HUES64 (cell line): ENCODE results near the gene CYP26C1.

Source experiments
- H3K27ac ChIP-seq: 2 replicates; pipeline ENCODE4 v1.7.0; 2013; ENCODE audit warnings: low read depth, low read length, inconsistent platforms
- H3K27me3 ChIP-seq: 2 replicates; pipeline ENCODE4 v1.6.1; 2013; ENCODE audit warnings: mild to moderate bottlenecking, low read length; ENCODE audit not compliant: insufficient read depth
- H3K36me3 ChIP-seq: 2 replicates; pipeline ENCODE4 v1.6.1; 2013; ENCODE audit warnings: mild to moderate bottlenecking, low read length; ENCODE audit not compliant: insufficient read depth
- H3K4me1 ChIP-seq: 2 replicates; pipeline ENCODE4 v1.6.1; 2013; ENCODE audit warnings: mild to moderate bottlenecking, low read length, moderate library complexity; ENCODE audit not compliant: insufficient read depth
- H3K4me3 ChIP-seq: 2 replicates; pipeline ENCODE4 v1.5.1; 2013; ENCODE audit warnings: mild to moderate bottlenecking, low read length, moderate library complexity
- H3K9ac ChIP-seq: 2 replicates; pipeline ENCODE4 v1.6.1; 2013; ENCODE audit warnings: mild to moderate bottlenecking, low read depth, low read length
- H3K9me3 ChIP-seq: 2 replicates; pipeline ENCODE4 v1.6.1; 2013; ENCODE audit warnings: low read depth, low read length; ENCODE audit not compliant: insufficient read depth
- WGBS: fragments of 150-250, 120-280 bp; methylation state at CpG from one replicate; pipeline ENCODE4 v1.1.7; 2013; ENCODE audit warnings: missing lambda C conversion rate; 5-methylcytosine and 5-hydroxymethylcytosine counted together

Gene CYP26C1

DNA sequence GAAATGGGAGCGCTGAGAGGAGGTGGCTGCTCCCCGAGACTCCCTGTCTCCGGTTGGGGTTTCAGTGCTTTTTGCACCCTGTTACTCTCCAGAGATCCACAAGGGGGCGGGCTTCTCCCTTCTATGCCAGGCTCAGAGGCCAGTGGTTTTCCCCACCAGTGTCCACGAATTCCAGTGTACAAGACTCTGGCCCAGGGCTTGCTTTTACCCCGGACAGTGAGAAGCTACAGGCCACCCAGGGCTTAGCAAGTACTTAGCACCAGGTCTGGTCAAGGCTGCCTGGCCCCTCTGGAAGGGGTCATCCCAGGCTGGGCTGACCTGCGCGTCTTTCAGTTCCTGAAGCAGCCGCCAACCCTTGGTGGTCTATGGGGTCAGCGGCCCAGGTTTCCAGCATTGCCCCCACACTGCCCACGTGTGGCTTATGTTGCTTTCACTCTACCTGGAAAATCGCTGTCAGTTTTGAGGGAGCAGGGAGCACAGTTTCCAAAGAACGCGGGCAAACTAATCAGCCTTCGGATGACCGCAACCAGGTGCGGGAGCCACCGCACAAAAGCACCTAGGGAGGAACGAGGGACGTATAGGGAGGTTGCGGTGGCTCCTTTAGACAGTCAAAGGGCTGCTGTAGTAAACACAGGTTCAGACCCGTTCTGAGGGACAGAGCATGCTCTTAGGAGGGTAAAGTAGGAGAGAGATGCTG lies 19.9 kb downstream of the CYP26C1 start:
- no peak overlapping the region for H3K27ac ChIP-seq
- peaks cover 13% of the 10 kb centered on the region for H3K36me3 ChIP-seq
- 66% methylated on average over 22 of the region's 22 CpGs for WGBS
- H3K4me3 ChIP-seq = no peak overlapping the region
- peaks cover 14% of the 10 kb centered on the region for H3K4me1 ChIP-seq
- peaks cover 19% of the 10 kb centered on the region for H3K27me3 ChIP-seq
- H3K9ac ChIP-seq = no peak overlapping the region
- no peaks in the 10 kb centered on the region for H3K9me3 ChIP-seq

DNA sequence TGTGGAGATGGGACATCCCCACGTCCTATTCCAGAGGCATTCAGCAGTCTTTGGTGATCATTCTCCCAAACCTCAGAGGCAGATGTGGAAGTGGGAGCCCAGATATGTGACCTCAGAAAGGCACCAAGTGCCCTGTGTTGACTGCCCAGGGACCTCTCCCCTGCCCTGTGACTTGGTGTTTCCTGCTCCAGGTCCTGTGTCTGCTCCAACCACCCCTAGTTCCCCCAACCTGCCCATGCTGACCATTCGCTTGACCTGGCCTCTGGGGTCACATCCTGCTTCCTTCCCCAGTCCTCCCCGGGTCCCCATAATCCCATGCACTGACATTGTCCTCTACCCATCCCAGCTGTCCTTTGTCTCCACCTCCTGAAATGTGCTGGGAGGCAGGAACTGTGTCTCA lies 20.7 kb downstream of the CYP26C1 start:
- peaks cover 10% of the 10 kb centered on the region for H3K27me3 ChIP-seq
- H3K9ac ChIP-seq = no peak overlapping the region
- H3K9me3 ChIP-seq = no peaks in the 10 kb centered on the region
- H3K4me3 ChIP-seq = no peak overlapping the region
- no peak overlapping the region for H3K27ac ChIP-seq
- WGBS = 92% methylated on average over 3 of the region's 3 CpGs
- H3K4me1 ChIP-seq = peaks cover 10% of the 10 kb centered on the region; the same call in 1 of the 2 replicates
- H3K36me3 ChIP-seq = peaks cover 13% of the 10 kb centered on the region

DNA sequence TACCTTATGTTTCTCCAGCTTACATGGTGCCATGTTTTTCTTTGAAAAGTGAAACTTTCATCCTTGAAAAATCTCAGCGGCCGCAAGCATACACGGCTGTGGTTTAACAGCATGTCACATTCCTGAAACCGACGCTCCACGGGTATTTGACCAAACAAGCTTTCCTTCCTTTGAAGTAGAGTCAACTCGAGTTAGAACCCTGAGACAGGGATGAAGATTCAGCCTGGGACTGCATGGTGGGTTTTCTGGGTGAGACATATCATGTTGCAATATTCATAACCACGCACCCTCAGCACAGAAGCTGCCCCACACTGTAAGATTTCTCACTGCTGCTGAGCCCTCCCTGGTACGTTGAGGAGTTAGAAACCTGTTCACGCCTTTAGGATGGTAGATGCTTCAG lies 21.2 kb downstream of the CYP26C1 start:
- whole genome bisulfite sequencing = 83% methylated on average over 10 of the region's 10 CpGs
- Histone ChIP-seq H3K27me3 (peaks cover 5% of the 10 kb centered on the region), H3K9me3 (no peaks in the 10 kb centered on the region), H3K4me3 (no peak overlapping the region), H3K9ac (no peak overlapping the region), H3K36me3 (peaks cover 8% of the 10 kb centered on the region), H3K4me1 (peaks cover 5% of the 10 kb centered on the region; the same call in 1 of the 2 replicates), H3K27ac (no peak overlapping the region)

DNA sequence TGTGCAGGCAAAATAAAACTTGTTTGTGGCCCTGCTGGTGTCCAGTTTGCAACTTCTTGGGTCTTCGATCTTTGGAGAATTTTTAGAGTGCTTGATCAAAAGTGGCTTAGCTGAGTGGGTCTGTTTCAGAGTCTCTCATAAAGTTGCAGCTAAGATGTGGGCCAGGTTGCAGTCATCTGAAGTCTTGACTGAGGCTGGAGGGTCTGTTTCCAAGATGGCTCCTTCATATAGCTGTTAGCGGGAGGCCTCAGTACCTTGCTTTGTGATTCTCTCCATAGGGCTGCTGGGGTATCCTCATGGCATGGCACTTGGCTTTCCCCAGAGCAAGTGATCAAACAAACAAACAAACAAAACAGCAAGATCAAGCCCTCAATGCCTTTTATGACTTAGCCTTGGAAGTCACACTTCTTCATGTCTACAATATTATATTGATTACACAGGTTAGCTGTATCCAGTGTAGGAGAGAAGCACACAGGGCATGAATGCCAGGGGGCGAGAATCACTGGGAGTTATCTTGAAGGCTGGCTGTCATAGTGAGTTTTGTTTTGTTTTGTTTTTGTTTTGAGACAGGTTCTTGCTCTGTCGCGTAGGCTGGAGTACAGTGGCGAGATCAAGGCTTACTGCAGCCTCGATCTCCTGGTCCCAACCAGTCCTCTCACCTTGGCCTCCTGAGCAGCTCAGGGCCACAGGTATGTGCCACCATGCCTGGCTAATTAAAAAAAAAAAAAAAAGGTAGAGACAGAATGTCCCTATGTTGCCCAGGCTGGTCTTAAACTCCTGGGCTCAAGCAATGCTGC lies 23.3 kb downstream of the CYP26C1 start:
- WGBS = 84% methylated on average over 7 of the region's 7 CpGs
- no peak overlapping the region for H3K9ac ChIP-seq
- no peaks in the 10 kb centered on the region for H3K9me3 ChIP-seq
- H3K36me3 ChIP-seq = no peaks in the 10 kb centered on the region
- peaks cover 18% of the 10 kb centered on the region for H3K4me1 ChIP-seq
- no peak overlapping the region for H3K27ac ChIP-seq
- no peaks in the 10 kb centered on the region for H3K27me3 ChIP-seq
- H3K4me3 ChIP-seq = no peak overlapping the region

DNA sequence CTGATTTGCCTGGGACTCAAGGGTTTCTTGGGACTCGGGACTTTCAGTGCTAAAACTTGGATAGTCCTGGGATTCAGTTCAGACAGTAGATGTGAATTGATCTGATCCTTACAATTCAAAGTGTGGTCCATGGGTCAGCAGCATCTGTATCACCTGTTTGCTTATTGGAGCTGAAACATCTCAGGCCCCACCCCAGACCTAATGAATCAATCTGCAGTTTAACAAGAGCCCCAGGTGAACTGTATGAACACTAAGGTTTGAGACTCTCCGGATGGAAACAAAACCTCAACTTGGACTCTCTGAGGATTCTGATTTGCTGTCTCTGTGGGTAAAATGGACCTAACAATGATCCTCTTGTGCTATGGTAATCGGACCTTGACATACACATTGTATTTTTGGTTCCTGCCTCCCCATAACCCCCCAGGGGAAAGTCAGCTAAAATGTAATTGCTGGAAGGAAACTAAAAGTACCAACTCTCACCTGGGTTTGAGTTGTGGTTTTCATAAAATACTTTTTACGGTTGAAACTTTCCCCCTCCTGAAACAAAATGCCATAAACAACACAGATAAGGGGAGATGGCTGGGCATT lies 24.8 kb downstream of the CYP26C1 start:
- no peak overlapping the region for H3K27ac ChIP-seq
- WGBS = 88% methylated on average over 2 of the region's 4 CpGs

DNA sequence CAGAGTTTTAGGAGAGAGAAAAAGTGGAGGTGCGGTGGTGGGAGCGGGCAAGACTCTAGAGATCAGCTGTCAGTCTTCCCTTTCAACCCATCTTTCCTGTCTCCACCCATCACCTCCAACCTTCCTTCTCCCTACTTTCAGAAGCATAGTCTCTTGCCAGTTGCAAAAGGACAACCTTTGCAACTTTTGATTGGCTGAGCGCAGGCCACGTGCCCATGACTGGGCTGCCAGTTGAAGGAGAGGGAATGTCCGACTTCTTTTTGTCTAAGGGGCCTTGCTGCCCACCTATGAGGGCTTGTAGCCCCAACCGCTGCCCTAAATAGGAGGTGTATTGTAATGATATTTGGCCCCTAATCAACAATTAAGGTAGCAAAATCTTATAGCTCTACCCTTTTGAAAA lies 25.7 kb downstream of the CYP26C1 start:
- Histone ChIP-seq H3K9me3 (no peaks in the 10 kb centered on the region), H3K4me1 (peaks cover 15% of the 10 kb centered on the region), H3K4me3 (no peak overlapping the region), H3K27me3 (no peaks in the 10 kb centered on the region), H3K9ac (no peak overlapping the region), H3K27ac (no peak overlapping the region), H3K36me3 (no peaks in the 10 kb centered on the region)
- WGBS = 96% methylated on average over 5 of the region's 6 CpGs

More for the DNA sequence above, 24.8 kb downstream of the CYP26C1 start:
- Histone ChIP-seq H3K9me3 (no peaks in the 10 kb centered on the region), H3K27me3 (no peaks in the 10 kb centered on the region), H3K4me1 (peaks cover 15% of the 10 kb centered on the region), H3K4me3 (no peak overlapping the region), H3K9ac (no peak overlapping the region), H3K36me3 (no peaks in the 10 kb centered on the region)

DNA sequence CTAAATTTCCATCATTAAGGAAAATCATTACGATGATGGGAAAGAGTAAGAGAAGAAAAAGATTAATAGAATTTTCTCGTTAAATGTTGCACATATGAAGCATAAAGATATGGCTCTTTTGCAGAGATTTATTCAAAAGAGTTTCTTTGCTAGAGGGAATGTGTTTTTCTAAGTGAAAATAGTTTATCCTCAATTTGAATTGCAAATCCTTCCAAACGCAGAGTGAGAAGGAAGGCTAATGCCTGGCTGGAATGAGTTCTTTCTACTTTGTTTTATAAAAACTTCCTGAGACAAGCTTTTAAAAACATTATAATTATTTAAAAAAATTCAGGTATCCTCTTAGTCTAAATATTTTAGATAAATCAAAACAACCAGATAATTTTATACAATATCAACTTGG lies 27.2 kb downstream of the CYP26C1 start:
- no peak overlapping the region; the same call in 1 of the 2 replicates for H3K27ac ChIP-seq
- H3K9me3 ChIP-seq = no peaks in the 10 kb centered on the region
- H3K27me3 ChIP-seq = no peaks in the 10 kb centered on the region
- no peaks in the 10 kb centered on the region for H3K36me3 ChIP-seq
- no peak overlapping the region for H3K9ac ChIP-seq
- 66% methylated on average over 2 of the region's 3 CpGs for WGBS
- peaks cover 15% of the 10 kb centered on the region for H3K4me1 ChIP-seq
- H3K4me3 ChIP-seq = no peak overlapping the region

DNA sequence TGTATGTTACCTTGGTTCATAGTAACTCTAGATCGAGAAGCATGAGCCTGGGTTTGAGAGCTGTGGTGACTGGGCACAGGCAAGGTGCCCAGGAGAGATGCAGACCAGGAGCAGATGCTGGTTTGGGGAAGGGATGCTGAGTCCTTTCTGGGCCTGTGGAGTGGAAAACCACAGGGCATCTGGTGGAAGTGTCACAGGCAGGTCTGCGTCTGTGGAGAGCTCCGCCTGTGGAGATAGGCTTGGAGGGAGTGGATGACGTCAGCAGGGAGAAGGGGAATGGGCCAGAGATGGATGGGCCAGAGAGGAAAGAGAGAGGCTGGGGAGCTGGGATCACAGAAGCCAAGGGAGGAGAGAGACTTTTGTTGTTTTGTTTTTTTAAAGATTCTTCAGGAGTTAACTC lies 27.9 kb downstream of the CYP26C1 start:
- H3K27ac ChIP-seq = no peak overlapping the region; the same call in 1 of the 2 replicates
- H3K9ac ChIP-seq = no peak overlapping the region
- no peaks in the 10 kb centered on the region for H3K36me3 ChIP-seq
- H3K4me3 ChIP-seq = no peak overlapping the region
- no peaks in the 10 kb centered on the region for H3K9me3 ChIP-seq
- 76% methylated on average over 4 of the region's 4 CpGs for WGBS
- peaks cover 15% of the 10 kb centered on the region for H3K4me1 ChIP-seq
- H3K27me3 ChIP-seq = no peaks in the 10 kb centered on the region

DNA sequence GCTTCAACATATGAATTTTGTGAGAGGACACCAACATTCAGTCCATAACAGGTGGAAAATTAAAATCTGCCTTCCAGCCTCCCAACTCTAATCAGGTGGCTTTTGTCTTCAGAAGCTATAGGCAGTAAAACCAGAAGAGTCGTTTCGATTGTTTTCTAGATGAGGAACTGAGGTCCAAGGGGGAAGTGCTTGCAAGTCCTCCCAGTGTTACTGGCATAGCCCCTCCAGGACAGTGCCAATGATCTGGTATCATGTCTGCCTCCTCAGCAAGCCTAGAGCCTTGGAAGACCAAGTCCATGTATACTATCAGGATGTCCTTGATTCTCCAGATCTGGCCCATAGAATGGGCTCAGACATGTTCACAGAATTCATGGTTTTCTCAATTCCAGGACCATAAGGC lies 30.0 kb downstream of the CYP26C1 start:
- Histone ChIP-seq H3K9ac (no peak overlapping the region), H3K27me3 (no peaks in the 10 kb centered on the region), H3K4me3 (no peak overlapping the region), H3K36me3 (no peaks in the 10 kb centered on the region), H3K9me3 (no peaks in the 10 kb centered on the region), H3K4me1 (peaks cover 15% of the 10 kb centered on the region), H3K27ac (no peak overlapping the region)
- WGBS = 91% methylated on average over 2 of the region's 2 CpGs

DNA sequence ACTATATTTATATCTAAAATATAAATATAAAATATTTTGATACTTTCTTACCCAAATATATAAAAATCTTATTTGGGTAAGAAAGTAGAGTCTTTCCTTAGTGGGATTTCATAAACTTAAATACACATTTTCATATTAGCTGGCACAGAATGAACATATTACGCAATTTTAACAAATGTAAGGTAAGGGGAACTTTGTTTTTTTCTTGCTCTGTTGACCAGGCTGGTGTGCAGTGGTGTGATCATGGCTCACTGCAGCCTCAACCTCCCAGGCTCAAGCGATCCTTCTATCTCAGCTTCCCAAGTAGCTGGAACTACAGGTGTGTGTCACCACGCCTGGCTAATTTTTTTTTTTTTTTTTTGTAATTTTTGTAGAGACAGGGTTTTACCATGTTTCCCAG lies 31.4 kb downstream of the CYP26C1 start:
- Histone ChIP-seq H3K4me3 (no peak overlapping the region), H3K36me3 (no peaks in the 10 kb centered on the region), H3K27me3 (no peaks in the 10 kb centered on the region), H3K9ac (no peak overlapping the region), H3K4me1 (peaks cover 15% of the 10 kb centered on the region), H3K9me3 (no peaks in the 10 kb centered on the region), H3K27ac (no peak overlapping the region)
- WGBS = 96% methylated on average over 3 of the region's 3 CpGs

DNA sequence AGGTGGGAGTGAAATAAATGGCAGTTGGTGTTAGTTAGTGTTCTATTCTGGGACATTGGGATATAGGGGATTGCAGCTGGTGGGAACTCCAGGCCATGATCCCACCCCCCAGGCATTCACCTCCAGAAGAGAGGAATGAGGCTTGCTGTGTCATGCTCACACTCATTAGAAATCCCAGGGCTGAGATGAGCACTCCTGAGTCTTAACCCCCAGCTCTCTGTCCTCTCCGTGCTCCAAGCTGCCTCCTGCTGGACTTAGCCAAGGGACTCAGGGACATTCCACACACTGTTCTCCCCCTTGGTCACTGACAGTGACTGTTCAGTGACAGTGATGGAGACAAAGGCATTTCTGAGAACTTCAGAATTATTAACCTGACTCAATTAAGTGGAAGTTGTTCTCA lies 34.6 kb downstream of the CYP26C1 start:
- WGBS = 43% methylated on average over 1 of the region's 1 CpG
- H3K4me1 ChIP-seq = no peaks in the 10 kb centered on the region
- no peak overlapping the region for H3K4me3 ChIP-seq
- H3K9ac ChIP-seq = no peak overlapping the region
- H3K9me3 ChIP-seq = no peaks in the 10 kb centered on the region
- H3K36me3 ChIP-seq = no peaks in the 10 kb centered on the region
- H3K27me3 ChIP-seq = no peaks in the 10 kb centered on the region
- H3K27ac ChIP-seq = no peak overlapping the region
